ENCODE results near the gene RASA3.
"Not testable (repeated sequence)": the region's sequence is repeated elsewhere in the genome, so short reads cannot be mapped to it uniquely, and the experiment has no call there.

RASA3 gene

GRCh38 chr13:114126789-114127472, 5.5 kb downstream of the RASA3 start:
- no peak for DNase-seq (ENCODE audit: low read depth)

- not testable (repeated sequence) for DNase-seq (ENCODE audit: low read depth)
Measured at GRCh38 chr13:114126086-114126485, 6.3 kb downstream of the RASA3 start.

GRCh38 chr13:114125589-114125988, 6.8 kb downstream of the RASA3 start:
- DNase-seq (ENCODE audit: low read depth) = no peak

GRCh38 chr13:114124921-114125320, 7.5 kb downstream of the RASA3 start:
- DNase-seq (ENCODE audit: low read depth) = peak; percentile 70

- DNase-seq (ENCODE audit: low read depth) = no peak
Measured at GRCh38 chr13:114124431-114124830, 8.0 kb downstream of the RASA3 start.

GRCh38 chr13:114123876-114124275, 8.5 kb downstream of the RASA3 start:
- no peak for DNase-seq (ENCODE audit: low read depth)

- no peak for DNase-seq (ENCODE audit: low read depth)
Measured at GRCh38 chr13:114123448-114123847, 9.0 kb downstream of the RASA3 start.

GRCh38 chr13:114122591-114123211, 9.7 kb downstream of the RASA3 start:
- no peak for DNase-seq (ENCODE audit: low read depth)

- DNase-seq (ENCODE audit: low read depth) = no peak
Measured at GRCh38 chr13:114122127-114122511, 10.3 kb downstream of the RASA3 start.

GRCh38 chr13:114121496-114122126, 10.8 kb downstream of the RASA3 start:
- DNase-seq (ENCODE audit: low read depth) = no peak

- DNase-seq (ENCODE audit: low read depth) = no peak
Measured at GRCh38 chr13:114121031-114121430, 11.4 kb downstream of the RASA3 start.

GRCh38 chr13:114120591-114121011, 11.8 kb downstream of the RASA3 start:
- DNase-seq (ENCODE audit: low read depth) = no peak

GRCh38 chr13:114119196-114119595, 13.2 kb downstream of the RASA3 start:
- DNase-seq (ENCODE audit: low read depth) = no peak

- no peak for DNase-seq (ENCODE audit: low read depth)
Measured at GRCh38 chr13:114118511-114119123, 13.8 kb downstream of the RASA3 start.

- DNase-seq (ENCODE audit: low read depth) = no peak
Measured at GRCh38 chr13:114118086-114118485, 14.3 kb downstream of the RASA3 start.

- DNase-seq (ENCODE audit: low read depth) = not testable (repeated sequence)
Measured at GRCh38 chr13:114117341-114117874, 15.0 kb downstream of the RASA3 start.

- DNase-seq (ENCODE audit: low read depth) = no peak
Measured at GRCh38 chr13:114116734-114117133, 15.7 kb downstream of the RASA3 start.

GRCh38 chr13:114115796-114116195, 16.6 kb downstream of the RASA3 start:
- DNase-seq (ENCODE audit: low read depth) = no peak

- no peak for DNase-seq (ENCODE audit: low read depth)
Measured at GRCh38 chr13:114115191-114115671, 17.2 kb downstream of the RASA3 start.

- not testable (repeated sequence) for DNase-seq (ENCODE audit: low read depth)
Measured at GRCh38 chr13:114114666-114115065, 17.8 kb downstream of the RASA3 start.

- DNase-seq (ENCODE audit: low read depth) = no peak
Measured at GRCh38 chr13:114114006-114114640, 18.3 kb downstream of the RASA3 start.

GRCh38 chr13:114113395-114113794, 19.0 kb downstream of the RASA3 start:
- DNase-seq (ENCODE audit: low read depth) = not testable (repeated sequence)
